Tibial nerve (tissue), 4 donors: ENCODE results near the gene HSD17B4. TPM values are rescaled to one million over a fixed set of nuclear protein-coding genes. Genes with fewer than 3 reads are reported as not detected.

ENCODE experiments used
- DNase-seq, 2 donors: peaks; one replicate each; pipeline ENCODE4 v3.0.0-alpha.2; 2019; ENCODE audit warnings: low spot score in 2 of 2
- H3K27ac ChIP-seq, 4 donors: fragments of 200-600 bp; sonication (generic) in 3 of 4; one replicate each; pipeline ENCODE4 v1.5.1; 2017 to 2019; ENCODE audit warnings: mild to moderate bottlenecking in 1 of 4
- H3K27me3 ChIP-seq, 2 donors: fragments of 200-600 bp; sonication (generic) in 1 of 2; one replicate each; pipeline versions ENCODE4 v1.5.1 to v1.6.0; 2017 to 2019
- H3K36me3 ChIP-seq, 3 donors: fragments of 200-600 bp; sonication (generic); one replicate each; pipeline ENCODE4 v1.5.1; 2018 to 2019
- H3K4me1 ChIP-seq, 4 donors: fragments of 200-600 bp; sonication (generic) in 3 of 4; one replicate each; pipeline ENCODE4 v1.5.1; 2017 to 2019
- H3K4me3 ChIP-seq, 4 donors: fragments of 200-600 bp; sonication (generic) in 3 of 4; one replicate each; pipeline ENCODE4 v1.5.1; 2017 to 2019; ENCODE audit warnings: mild to moderate bottlenecking in 1 of 4, moderate library complexity in 1 of 4
- H3K9me3 ChIP-seq, 4 donors: fragments of 200-600 bp; sonication (generic) in 3 of 4; one replicate each; pipeline ENCODE4 v1.5.1; 2017 to 2019
- CTCF ChIP-seq, 5 experiments: fragments of 200-600 bp in 3 of 5; fragments of 450-650 bp in 2 of 5; sonication (generic) in 3 of 5; IDR thresholded peaks; one replicate each; pipeline ENCODE4 v1.5.1; 2016 to 2019; ENCODE audit warnings: antibody characterized with exemption in 5 of 5, mild to moderate bottlenecking in 3 of 5, moderate library complexity in 2 of 5
- EP300 ChIP-seq, 2 donors: sonication (generic); formaldehyde crosslinking; IDR thresholded peaks; one replicate each; pipeline ENCODE4 v1.6.1; 2017; ENCODE audit warnings: antibody characterized with exemption in 2 of 2, mild to moderate bottlenecking in 1 of 2
- POLR2A ChIP-seq, 2 donors: fragments of 450-650 bp; IDR thresholded peaks; one replicate each; pipeline ENCODE4 v1.6.1; 2017; ENCODE audit warnings: antibody characterized with exemption in 2 of 2, mild to moderate bottlenecking in 2 of 2, moderate library complexity in 2 of 2
- WGBS, 2 donors: methylation state at CpG; one replicate each; pipeline ENCODE4 v1.1.5; 2018; 5-methylcytosine and 5-hydroxymethylcytosine counted together
- total RNA-seq, 4 donors: library from RNA; depleted of rRNA; stranded (reverse); fragments of >200 nt; gene quantifications; one replicate each; pipeline ENCODE4 v1.1.0, GENCODE V29; 2016

HSD17B4 gene
- total RNA-seq, 4 donors from 2014 or later = 108 to 176 (median 113) TPM

GRCh38 chr5:119527351-119527750, 75.1 kb downstream of the HSD17B4 start:
- Histone ChIP-seq H3K9me3 (no peaks in the 10 kb centered on the region), H3K4me3 (no peak overlapping the region), H3K27ac (no peak overlapping the region), H3K27me3 (no peaks in the 10 kb centered on the region), H3K36me3 (peaks cover 0 to 58% (median 0%) of the 10 kb centered on the region in 3 donors), H3K4me1 (no peaks in the 10 kb centered on the region)
- DNase-seq = no peak
- WGBS, 2 donors = 83 to 92% methylated on average over 1 of the region's 1 CpG
- TF ChIP-seq CTCF (IDR thresholded peaks at IDR 0.05) (no peak), POLR2A (IDR thresholded peaks at IDR 0.05) (no peak), EP300 (IDR thresholded peaks at IDR 0.05) (no peak)

- DNase-seq = no peak
- TF ChIP-seq POLR2A (IDR thresholded peaks at IDR 0.05) (no peak), CTCF (IDR thresholded peaks at IDR 0.05) (no peak), EP300 (IDR thresholded peaks at IDR 0.05) (no peak)
- Histone ChIP-seq H3K4me3 (no peak overlapping the region), H3K27me3 (no peaks in the 10 kb centered on the region), H3K36me3 (peaks cover 0 to 60% (median 0%) of the 10 kb centered on the region in 3 donors), H3K9me3 (no peaks in the 10 kb centered on the region), H3K27ac (no peak overlapping the region), H3K4me1 (no peaks in the 10 kb centered on the region)
- WGBS, 2 donors = 87% methylated on average over 2 of the region's 2 CpGs
These were observed 77.5 kb downstream of the HSD17B4 start for GRCh38 chr5:119529811-119530210.

GRCh38 chr5:119532637-119533036, 80.3 kb downstream of the HSD17B4 start:
- DNase-seq = no peak
- 87 to 88% methylated on average over 3 of the region's 3 CpGs for WGBS, 2 donors
- H3K9me3 ChIP-seq = no peaks in the 10 kb centered on the region
- TF ChIP-seq EP300 (IDR thresholded peaks at IDR 0.05) (no peak), CTCF (IDR thresholded peaks at IDR 0.05) (no peak), POLR2A (IDR thresholded peaks at IDR 0.05) (no peak)
- no peak overlapping the region for H3K27ac ChIP-seq
- no peaks in the 10 kb centered on the region for H3K27me3 ChIP-seq
- peaks cover 0 to 51% (median 0%) of the 10 kb centered on the region in 3 donors for H3K36me3 ChIP-seq
- H3K4me1 ChIP-seq = no peaks in the 10 kb centered on the region
- no peak overlapping the region for H3K4me3 ChIP-seq

- 87 to 91% methylated on average over 2 of the region's 2 CpGs for WGBS, 2 donors
- Histone ChIP-seq H3K27ac (no peak overlapping the region), H3K36me3 (peaks cover 0 to 61% (median 3%) of the 10 kb centered on the region in 3 donors), H3K27me3 (no peaks in the 10 kb centered on the region), H3K9me3 (no peaks in the 10 kb centered on the region), H3K4me1 (no peaks in the 10 kb centered on the region), H3K4me3 (no peak overlapping the region)
- TF ChIP-seq CTCF (IDR thresholded peaks at IDR 0.05) (no peak), EP300 (IDR thresholded peaks at IDR 0.05) (no peak), POLR2A (IDR thresholded peaks at IDR 0.05) (no peak)
- no peak for DNase-seq
These were observed 85.4 kb downstream of the HSD17B4 start for GRCh38 chr5:119537704-119538103.

- no peak for DNase-seq
- Histone ChIP-seq H3K27me3 (no peaks in the 10 kb centered on the region), H3K4me3 (no peak overlapping the region), H3K4me1 (no peaks in the 10 kb centered on the region), H3K9me3 (no peaks in the 10 kb centered on the region), H3K27ac (no peak overlapping the region), H3K36me3 (peaks cover 0 to 62% (median 3%) of the 10 kb centered on the region in 3 donors)
- WGBS, 2 donors = 48 to 57% methylated on average over 1 of the region's 1 CpG
- TF ChIP-seq EP300 (IDR thresholded peaks at IDR 0.05) (no peak), POLR2A (IDR thresholded peaks at IDR 0.05) (no peak), CTCF (IDR thresholded peaks at IDR 0.05) (no peak)
These were observed 89.4 kb downstream of the HSD17B4 start for GRCh38 chr5:119541716-119542115.
